ENCODE data around the gene IPMK. TPM values are rescaled to one million over a fixed set of nuclear protein-coding genes. Genes with fewer than 3 reads are reported as not detected.

Gene IPMK
- total and polyA plus RNA-seq, 2 of the 8 experiments (the other 6 are each of a cell fraction or from before 2014, with no cell fraction given) = 1.3 to 7.8 TPM

DNA sequence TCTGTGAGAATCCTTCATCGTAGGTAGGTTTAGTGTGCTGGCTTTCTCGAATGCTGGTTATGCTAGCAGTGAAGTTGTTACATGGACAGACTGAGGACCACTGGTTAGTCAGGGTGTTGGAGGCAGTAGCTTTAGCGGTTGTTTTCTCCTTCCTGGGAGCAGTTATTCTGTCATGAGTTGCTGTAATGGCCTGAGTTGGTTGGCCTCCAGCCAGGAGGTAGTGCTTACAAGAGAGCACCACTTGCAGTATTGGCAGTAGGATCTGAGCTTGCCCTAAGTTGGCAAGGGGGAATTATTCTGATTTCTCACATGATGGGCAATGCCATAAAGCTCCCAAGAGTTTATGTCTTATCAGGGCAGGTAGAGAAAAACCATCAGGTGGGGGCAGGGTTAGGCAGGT is 58.0 kb downstream of the IPMK start:
- TF ChIP-seq GTF2F1 (IDR thresholded peaks at IDR 0.05; ENCODE audit: borderline replicate concordance, low read depth, low read length) (no peak), MAX (IDR thresholded peaks at IDR 0.05) (no peak), SP2 (IDR thresholded peaks at IDR 0.05; ENCODE audit: low read length) (no peak), MAFK (IDR thresholded peaks at IDR 0.05; ENCODE audit: low read depth, low read length) (no peak), KDM4A (IDR thresholded peaks at IDR 0.05; ENCODE audit: low read depth, low read length, severe bottlenecking) (no peak), BACH1 (IDR thresholded peaks at IDR 0.05; ENCODE audit: low read length) (no peak)
- Histone ChIP-seq H3K56ac (replicated peaks; ENCODE audit: insufficient read length, low read depth, low read length) (no peak overlapping the region), H3K4me2 (ENCODE audit: insufficient read depth in 1 of 2, low read depth in 2 of 2, low read length in 2 of 2) (no peak overlapping the region), H4K20me1 (replicated peaks in 1 of 2; ENCODE audit: control insufficient read depth in 1 of 2, insufficient read depth in 2 of 2, low read length in 2 of 2) (peaks cover 0 to 2% of the 10 kb centered on the region in 2 experiments), H3K27ac (ENCODE audit: low read depth, low read length) (no peak overlapping the region), H2AK5ac (ENCODE audit: low read depth, low read length) (no peak overlapping the region), H3K27me3 (replicated peaks in 1 of 4; ENCODE audit: control insufficient read depth in 3 of 4, extremely low read depth in 1 of 4, insufficient read depth in 3 of 4, low read length in 3 of 4) (no peaks in the 10 kb centered on the region), H3K9me3 (ENCODE audit: insufficient read depth in 2 of 2, low read depth in 1 of 2, low read length in 1 of 2) (no peaks in the 10 kb centered on the region), H3K18ac (ENCODE audit: extremely low read depth, low read length) (no peak overlapping the region), H3K14ac (ENCODE audit: insufficient read length) (no peak overlapping the region), H3K23ac (ENCODE audit: insufficient read length) (no peak overlapping the region), H3K4me1 (replicated peaks in 1 of 4; ENCODE audit: control insufficient read depth in 3 of 4, insufficient read depth in 4 of 4, low read length in 3 of 4) (peaks cover 0 to 7% (median 2%) of the 10 kb centered on the region in 4 experiments; a peak in 3 of 7 replicates), H4K8ac (ENCODE audit: extremely low read depth, insufficient read depth, low read length) (no peak overlapping the region), H2BK15ac (ENCODE audit: low read length) (no peak overlapping the region), H2BK120ac (replicated peaks; ENCODE audit: low read depth, low read length) (no peak overlapping the region), H3K36me3 (ENCODE audit: control insufficient read depth in 2 of 4, insufficient read depth in 4 of 4, low read length in 3 of 4) (no peaks in the 10 kb centered on the region), H3K79me2 (ENCODE audit: control insufficient read depth in 1 of 2, insufficient read depth in 2 of 2, low read length in 2 of 2) (no peaks in the 10 kb centered on the region), H3K9ac (replicated peaks in 1 of 4; ENCODE audit: extremely low read depth in 1 of 4, low read depth in 3 of 4, low read length in 3 of 4) (no peak overlapping the region), H3K23me2 (ENCODE audit: low read depth, low read length) (no peaks in the 10 kb centered on the region), H3K4ac (replicated peaks; ENCODE audit: insufficient read length, low read depth, low read length) (no peak overlapping the region), H4K91ac (replicated peaks; ENCODE audit: insufficient read length, low read length) (no peak overlapping the region), H2AFZ (ENCODE audit: low read length) (no peak overlapping the region), H3K79me1 (ENCODE audit: low read depth, low read length) (no peaks in the 10 kb centered on the region), H2BK20ac (ENCODE audit: low read length) (no peak overlapping the region), H3K4me3 (ENCODE audit: extremely low read depth in 1 of 4, insufficient read depth in 2 of 4, low read depth in 3 of 4, low read length in 4 of 4) (no peak overlapping the region), H2BK12ac (ENCODE audit: low read depth, low read length) (no peak overlapping the region), H2BK5ac (ENCODE audit: low read depth, low read length) (no peak overlapping the region; the same call in 1 of the 2 replicates), H4K5ac (ENCODE audit: insufficient read length, low read depth, low read length) (no peak overlapping the region)
- FAIRE-seq (no peak), DNase-seq (ENCODE audit: low read depth in 1 of 2, low spot score in 2 of 2) (no peak)
- POLR2A ChIA-PET (ENCODE audit: partially characterized antibody) = interaction anchor here (1.1 to 1.3 kb wide), 2 partner anchors 59 to 126 kb away, joined by 3 to 5 read pairs; partner anchors contain the start of gene CISD1
- 90% methylated on average over 3 of the region's 3 CpGs; no CpG with 5 or more reads in 1 of the 2 experiments for WGBS, 2 experiments (ENCODE audit: extremely low coverage in 1 of 2, insufficient coverage in 1 of 2, insufficient read length in 1 of 2, insufficient replicate concordance in 2 of 2, low coverage in 1 of 2, low lambda C conversion rate in 2 of 2, missing lambda C conversion rate in 1 of 2)
- CTCF ChIA-PET (ENCODE audit: partially characterized antibody) = interaction anchor here (0.5 to 1.6 kb wide), 5 partner anchors 12 to 80 kb away, joined by 3 to 4 read pairs (median 3); no protein-coding TSS in a partner anchor

Data from H1 (cell line).